Inflammatory macrophage (primary cell): Measurements from ENCODE around the gene ERICH6B.

Experiments
- DNase-seq, 2 donors: peaks; one replicate each; pipeline ENCODE4 v3.0.0-alpha.2; 2020 to 2022

The ERICH6B gene

GRCh38 chr13:45540864-45541263 lies 74.7 kb downstream of the ERICH6B start:
- DNase-seq: no peak

- DNase-seq: no peak
Measured at GRCh38 chr13:45540195-45540594, 75.3 kb downstream of the ERICH6B start.

GRCh38 chr13:45538382-45538781 lies 77.2 kb downstream of the ERICH6B start:
- DNase-seq: no peak

- no peak for DNase-seq
Measured at GRCh38 chr13:45537516-45537915, 78.0 kb downstream of the ERICH6B start.

- DNase-seq: no peak
Measured at GRCh38 chr13:45536224-45536623, 79.3 kb downstream of the ERICH6B start.

GRCh38 chr13:45534604-45535003 lies 80.9 kb downstream of the ERICH6B start:
- DNase-seq: no peak

GRCh38 chr13:45529758-45530157 lies 85.8 kb downstream of the ERICH6B start:
- DNase-seq: no peak

GRCh38 chr13:45527699-45528462 lies 87.7 kb downstream of the ERICH6B start:
- DNase-seq: no peak

GRCh38 chr13:45522571-45522970 lies 93.0 kb downstream of the ERICH6B start:
- no peak for DNase-seq

GRCh38 chr13:45521297-45521696 lies 94.2 kb downstream of the ERICH6B start:
- peak; percentile 90 for DNase-seq

GRCh38 chr13:45519493-45519892 lies 96.0 kb downstream of the ERICH6B start:
- peak; percentile 30 to 65 for DNase-seq

GRCh38 chr13:45518525-45519245 lies 96.9 kb downstream of the ERICH6B start:
- no peak for DNase-seq

GRCh38 chr13:45516757-45517156 lies 98.8 kb downstream of the ERICH6B start:
- no peak for DNase-seq

- DNase-seq: no peak
Measured at GRCh38 chr13:45512098-45512496, 103.4 kb downstream of the ERICH6B start.

- peak; percentile 57 to 65 for DNase-seq
Measured at GRCh38 chr13:45511310-45512097, 104.0 kb downstream of the ERICH6B start.

GRCh38 chr13:45510672-45511071 lies 104.9 kb downstream of the ERICH6B start:
- no peak for DNase-seq

- DNase-seq: peak in 1 of 2 donors; percentile 3
Measured at GRCh38 chr13:45508776-45509175, 106.8 kb downstream of the ERICH6B start.

GRCh38 chr13:45506811-45507210 lies 108.7 kb downstream of the ERICH6B start:
- DNase-seq: no peak

GRCh38 chr13:45503658-45504057 lies 111.9 kb downstream of the ERICH6B start:
- DNase-seq: no peak

- DNase-seq: no peak
Measured at GRCh38 chr13:45501175-45501526, 114.4 kb downstream of the ERICH6B start.

- DNase-seq: peak in 1 of 2 donors; percentile 1
Measured at GRCh38 chr13:45500492-45501174, 114.9 kb downstream of the ERICH6B start.

- DNase-seq: no peak
Measured at GRCh38 chr13:45496942-45497341, 118.6 kb downstream of the ERICH6B start.

GRCh38 chr13:45492538-45492937 lies 123.0 kb downstream of the ERICH6B start:
- no peak for DNase-seq
